GM19240 (cell line): ENCODE results near the gene UBE2S.

ENCODE experiments used
- DNase-seq: peaks from one replicate; pipeline ENCODE4 v3.0.0; 2011; ENCODE audit warnings: low spot score; ENCODE audit not compliant: insufficient read length

The UBE2S gene

DNA sequence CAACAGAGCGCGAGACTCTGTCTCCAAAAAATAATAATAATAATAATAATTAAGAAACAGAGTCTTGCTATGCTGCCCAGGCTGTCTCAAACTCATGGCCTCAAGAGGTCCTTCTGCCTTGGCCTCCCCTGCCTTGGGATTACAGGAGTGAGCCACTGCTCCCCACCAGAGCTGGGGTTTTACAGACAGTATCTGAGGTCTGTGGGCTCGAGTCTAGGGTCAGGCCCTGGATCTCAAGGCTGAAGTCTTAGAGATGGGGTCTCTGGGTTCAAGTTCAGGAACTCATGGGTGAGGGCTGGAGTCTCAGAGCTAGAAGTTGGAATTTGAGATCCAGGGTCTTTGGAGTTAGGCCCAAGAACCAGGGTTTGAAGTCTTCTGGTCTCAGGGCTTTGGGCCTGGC lies 40.8 kb downstream of the UBE2S start:
- no peak for DNase-seq

DNA sequence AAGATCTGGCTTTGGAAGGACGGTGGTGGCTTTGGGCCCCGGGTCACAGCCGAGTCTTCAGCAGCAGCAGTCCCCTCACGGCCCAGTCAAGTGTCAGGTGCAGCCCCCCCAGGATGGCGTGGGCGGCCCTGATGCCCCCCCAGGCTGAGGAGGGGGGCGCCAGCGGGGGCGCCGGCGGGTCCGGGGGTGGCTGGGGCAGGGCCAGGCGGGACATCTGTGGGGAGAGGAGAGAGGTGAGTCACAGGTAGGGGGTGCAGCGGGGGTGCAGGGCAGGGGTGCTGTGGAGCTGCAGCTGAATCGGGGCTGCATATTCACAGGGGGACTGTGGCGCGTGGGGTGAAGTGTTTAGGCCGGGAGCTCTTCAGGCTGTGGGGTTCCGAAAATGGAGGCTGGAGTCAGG lies 41.6 kb downstream of the UBE2S start:
- DNase-seq = no peak

DNA sequence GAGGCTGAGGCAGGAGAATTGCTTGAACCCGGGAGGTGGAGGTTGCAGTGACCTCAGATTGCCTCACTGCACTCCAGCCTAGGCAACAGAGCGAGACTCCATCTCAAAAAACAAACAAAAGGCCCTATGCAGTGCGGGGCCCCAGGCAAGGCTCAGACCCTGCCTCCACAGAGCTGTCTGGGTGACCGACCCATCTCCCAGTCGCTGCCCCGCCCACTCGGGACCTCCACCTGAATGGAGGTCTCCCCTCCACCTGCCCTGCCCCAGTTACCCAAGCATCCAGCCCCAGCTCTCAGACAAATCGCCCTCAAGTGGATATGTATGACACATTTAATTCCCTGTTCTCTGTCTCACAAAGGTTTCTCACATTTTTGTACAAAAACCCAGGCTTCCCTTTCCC lies 42.3 kb downstream of the UBE2S start:
- DNase-seq = no peak

DNA sequence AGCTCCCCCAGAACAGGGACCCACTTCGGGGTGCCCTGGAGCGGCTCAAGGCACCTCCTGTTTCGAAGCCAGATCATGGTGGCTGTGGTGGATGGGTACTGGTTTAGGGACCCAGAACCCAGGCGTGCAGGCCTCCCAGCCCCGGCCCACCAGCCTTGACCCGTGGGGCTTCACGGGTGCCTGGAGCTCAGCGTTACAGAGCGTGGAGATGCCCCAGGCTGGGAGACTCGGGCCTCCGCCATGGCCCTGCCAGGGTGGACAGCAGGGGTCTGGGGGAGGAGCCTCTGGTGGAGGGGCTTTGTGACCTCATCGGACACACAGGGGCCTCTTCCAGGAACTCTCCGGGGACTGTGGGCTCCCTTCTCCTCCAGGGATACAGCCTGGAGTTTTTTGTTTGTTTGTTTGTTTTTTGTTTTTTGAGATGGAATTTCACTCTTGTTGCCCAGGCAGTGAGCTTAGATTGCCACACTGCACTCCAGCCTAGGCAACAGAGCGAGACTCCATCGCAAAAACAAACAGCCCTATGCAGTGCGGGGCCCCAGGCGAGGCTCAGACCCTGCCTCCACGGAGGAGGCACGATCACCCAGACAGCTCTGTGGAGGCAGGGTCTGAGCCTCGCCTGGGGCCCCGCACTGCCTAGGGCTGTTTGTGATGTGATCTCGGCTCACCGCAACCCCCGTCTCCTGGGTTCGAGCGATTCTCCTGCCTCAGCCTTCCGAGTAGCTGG lies 44.4 kb downstream of the UBE2S start, which contains the start of gene GARIN5B:
Gene GARIN5B, minus strand, starts transcription at position 271 of the 727 bp plus-strand sequence. Its CDS starts 194 bp downstream, at position 77.
- no peak for DNase-seq

DNA sequence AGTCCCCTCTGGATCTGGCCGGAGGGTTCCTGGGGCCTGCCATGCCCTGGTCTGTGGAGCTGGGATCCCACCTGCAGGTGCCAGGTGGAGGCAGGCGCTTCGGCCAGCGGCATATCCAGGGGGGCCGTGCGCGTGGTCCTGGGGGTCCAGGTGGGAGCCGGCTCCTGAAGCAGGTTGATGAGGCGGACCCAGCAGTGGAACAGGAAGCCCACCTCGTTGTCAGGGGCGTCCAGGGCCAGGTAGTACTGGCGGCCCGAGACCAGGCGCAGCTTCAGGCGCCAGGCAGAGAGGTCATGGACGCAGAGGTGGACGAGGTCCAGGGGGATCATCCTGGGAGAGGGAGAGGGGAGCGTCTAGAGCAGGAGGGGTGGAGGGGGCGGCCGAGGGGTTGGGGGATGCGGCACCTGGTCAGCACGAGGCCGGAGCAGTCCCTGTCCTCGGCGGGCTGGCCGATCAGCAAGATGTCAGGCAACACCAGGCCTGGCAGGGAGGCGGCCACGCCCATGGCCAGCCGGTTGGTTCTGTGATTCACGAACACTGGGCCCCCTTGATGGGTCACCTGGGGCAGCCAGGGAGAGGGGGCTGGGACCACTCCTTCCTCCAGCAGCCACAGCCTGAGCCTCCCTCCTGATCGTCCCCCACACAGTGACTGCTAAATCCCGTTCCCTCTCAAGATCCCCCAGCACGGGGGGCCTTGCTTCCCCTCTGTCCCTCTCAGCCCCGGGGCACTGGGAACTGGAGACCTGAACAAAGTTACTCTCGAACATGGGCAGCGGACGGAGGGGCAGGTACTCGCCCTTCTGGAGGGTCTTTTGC lies 45.2 kb downstream of the UBE2S start:
- no peak for DNase-seq

DNA sequence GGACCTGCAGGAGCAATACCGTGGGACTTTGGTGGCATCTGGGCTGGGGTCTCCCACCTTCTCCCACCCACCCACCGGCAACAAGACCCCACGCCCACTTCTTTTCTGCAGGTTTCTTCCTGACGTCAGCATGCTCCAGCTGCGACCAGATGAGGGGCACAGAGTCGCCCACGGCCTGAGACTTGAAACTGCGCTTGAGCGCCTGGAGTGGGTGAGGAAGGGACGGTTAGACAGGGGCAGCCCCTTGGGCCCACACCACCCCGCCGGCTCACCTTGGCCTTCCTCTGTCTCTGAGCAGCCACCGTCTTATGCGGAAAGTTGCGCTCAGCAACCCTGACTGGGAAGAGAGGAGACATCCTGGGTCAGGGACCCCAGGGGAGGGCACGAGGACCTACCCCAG lies 46.7 kb downstream of the UBE2S start:
- DNase-seq = no peak

DNA sequence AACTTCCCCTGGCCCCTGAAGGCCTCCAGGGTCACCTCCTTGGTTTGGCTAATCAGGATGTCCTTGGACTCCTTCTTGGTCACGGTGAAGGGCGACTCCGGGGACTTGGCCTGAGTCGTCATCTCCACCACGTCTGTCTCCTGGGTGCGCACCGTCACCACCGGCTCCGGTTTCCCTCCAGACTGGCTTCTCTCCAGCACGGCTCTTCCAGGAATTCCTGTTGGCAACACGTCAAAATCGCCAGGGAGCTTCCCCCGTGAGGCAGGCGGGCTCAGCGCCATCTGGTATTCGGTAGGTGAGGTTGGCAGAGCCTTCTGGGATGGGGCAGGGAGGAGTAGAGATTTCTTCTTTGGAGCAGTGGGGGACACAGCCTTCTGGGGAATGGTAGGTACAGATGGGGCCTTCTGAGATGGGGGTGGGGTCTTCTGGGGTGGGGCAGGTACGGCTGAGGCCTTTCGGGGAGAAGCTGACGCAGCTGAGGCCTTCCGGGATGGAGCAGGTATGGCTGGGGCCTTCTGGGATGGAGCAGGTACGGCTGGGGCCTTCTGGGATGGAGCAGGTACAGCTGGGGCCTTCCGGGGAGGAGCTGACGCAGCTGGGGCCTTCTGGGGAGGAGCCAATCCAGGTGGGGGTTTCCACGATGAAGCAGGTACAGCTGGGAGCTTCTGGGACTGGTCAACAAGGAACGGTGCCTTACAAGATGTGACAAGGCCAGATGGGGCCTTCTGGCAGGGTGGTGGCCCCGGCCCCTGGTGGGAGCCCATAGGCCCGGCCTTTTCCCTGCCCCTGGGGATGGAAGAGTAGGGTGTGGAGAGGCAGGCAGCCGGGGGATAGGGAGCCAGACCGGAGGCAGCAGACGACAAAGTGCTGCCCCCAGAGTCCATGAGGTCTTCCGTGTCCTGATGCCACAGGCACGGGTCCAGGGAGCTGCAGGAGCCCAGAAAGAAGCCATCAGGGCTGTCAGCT lies 48.4 kb downstream of the UBE2S start:
- no peak for DNase-seq

DNA sequence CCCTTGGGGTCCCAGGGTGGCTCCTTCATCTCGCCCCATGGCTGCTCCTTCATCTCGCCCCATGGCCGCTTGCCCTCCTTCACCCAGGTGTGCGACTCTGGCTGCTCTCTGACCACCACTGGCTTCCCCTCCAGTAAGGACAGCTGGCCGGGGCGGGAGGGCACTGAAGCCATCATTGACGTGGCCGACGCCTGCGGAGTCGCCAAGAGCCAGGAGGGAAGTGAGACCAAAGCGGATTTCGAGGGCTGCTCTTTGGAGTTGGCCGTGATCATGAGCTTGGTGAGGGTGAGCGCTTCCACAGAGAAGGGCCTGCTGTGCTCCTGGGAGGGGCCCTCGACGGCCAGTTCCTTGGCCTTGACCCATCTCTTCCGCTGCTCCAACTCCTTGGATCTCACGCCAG lies 49.1 kb downstream of the UBE2S start:
- DNase-seq = no peak

DNA sequence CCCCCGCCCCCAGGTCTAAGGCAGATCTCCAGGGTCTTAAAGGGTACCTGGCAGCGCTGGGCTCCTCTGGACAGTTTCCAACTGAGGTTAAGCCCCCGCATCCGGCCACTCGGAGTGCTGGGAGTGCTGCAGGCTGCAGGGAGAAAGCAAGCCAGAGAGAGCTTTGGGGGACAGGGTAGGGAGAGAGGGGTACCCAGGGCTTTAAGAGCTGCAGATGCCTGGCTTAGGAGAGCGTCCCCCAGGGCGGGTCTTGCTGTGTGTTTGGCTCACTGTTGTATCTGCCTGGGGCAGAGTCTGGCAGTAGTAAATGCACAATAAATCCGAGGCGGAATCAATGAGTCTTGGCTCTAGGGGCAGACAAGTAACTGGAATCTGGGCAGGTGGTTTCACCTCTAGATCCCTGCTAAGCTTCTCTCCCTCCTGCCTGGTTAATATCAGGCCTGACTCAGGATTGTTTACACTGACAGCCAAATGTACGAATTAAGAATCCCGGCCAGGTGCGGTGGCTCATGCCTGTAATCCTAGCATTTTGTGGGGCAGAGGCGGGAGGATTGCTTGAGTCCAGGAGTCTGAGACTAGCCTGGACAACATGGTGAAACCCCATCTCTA lies 52.3 kb downstream of the UBE2S start:
- no peak for DNase-seq

DNA sequence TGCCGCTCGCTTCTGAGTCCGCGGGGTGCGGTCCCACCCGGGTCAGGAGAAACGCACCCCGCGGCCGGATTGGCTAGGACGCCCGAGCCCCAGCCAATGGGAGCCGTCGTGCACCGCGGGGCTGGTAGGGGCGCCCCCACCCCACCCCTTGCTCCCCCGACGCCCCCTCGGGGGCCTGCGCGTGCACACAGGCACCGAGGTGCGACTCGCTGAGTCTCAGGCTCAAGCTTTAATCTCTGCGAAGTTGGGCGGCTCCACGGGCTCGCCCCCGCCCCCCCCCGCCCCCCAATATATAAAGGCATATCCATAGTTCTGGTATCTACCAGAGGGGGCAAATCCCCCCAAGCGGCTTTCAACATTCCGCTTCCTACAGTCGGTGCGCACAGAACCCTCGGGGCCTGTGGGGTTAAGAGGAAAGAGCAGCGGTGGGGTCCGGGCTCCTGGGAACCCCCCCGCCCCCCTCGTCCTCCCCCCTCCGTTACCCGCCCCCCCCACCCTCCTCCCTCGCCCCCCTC lies 52.8 kb downstream of the UBE2S start, which contains the start of gene COX6B2:
Gene COX6B2, minus strand, starts transcription at position 22 of the 515 bp plus-strand sequence. CDS start 198 bp downstream, outside the sequence.
- no peak for DNase-seq

DNA sequence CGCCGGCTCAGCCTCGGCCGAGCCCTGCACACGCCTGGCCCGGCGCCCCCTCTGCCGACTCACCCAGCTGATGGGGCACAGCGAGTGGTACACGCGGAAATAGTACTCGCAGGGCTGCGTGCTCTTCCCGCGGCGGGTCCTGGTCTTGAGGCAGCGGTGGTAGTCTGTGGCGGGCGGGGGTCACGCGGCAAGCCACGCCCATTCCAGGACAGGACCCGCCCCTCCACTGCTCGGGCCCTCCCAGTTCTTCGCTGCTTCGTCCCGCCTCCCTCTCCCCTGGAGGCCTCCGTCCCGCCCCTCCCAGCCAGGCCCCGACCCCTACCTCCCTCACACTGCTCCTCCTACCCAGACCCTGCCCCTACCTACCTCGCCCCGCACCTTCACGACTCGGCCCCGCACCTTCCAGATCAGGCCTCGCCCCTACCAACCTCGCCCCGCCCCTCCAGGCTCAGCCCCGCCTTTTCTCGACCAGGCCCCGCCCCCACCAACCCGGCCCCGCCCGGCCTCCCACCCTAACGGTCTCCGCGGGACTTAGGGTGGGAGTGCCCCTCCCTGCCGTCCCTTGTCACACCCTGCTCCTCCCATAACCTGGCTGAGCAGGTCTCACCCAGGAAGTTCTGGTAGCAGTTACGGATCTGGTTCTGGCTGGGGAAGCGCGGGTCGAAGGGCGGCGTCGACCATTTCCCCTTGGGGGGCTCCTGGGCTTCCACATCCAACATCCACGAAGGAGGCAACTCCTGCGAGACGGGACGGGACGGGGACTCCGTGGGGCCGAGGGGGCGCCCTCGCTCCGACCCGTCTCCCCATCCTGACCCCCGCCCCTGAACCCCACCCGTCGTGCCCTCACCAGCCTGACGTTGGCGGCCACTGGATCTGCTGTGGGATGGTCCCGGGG lies 53.5 kb downstream of the UBE2S start:
- DNase-seq = no peak

DNA sequence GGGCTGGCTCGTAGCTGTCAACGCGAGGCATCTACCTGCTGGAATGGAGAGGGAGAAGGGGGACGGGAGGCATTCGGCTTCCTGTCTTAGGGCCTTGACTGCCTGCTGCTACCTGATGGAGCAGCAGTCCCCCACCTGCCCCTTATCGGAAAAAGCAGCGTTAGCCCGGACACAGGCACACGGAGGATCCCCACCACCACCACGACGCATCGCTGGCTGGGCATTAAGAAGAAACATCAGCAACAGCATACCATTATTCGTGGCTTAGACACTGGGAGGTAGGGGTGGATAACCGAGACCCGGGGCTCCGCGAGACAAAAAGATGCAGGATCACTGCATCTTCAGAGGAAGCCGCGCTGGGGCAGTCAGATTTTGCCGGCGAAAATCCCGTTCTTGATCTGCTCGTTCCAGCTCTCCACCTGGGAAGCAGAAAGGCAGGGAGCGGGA lies 54.2 kb downstream of the UBE2S start:
- DNase-seq = no peak

DNA sequence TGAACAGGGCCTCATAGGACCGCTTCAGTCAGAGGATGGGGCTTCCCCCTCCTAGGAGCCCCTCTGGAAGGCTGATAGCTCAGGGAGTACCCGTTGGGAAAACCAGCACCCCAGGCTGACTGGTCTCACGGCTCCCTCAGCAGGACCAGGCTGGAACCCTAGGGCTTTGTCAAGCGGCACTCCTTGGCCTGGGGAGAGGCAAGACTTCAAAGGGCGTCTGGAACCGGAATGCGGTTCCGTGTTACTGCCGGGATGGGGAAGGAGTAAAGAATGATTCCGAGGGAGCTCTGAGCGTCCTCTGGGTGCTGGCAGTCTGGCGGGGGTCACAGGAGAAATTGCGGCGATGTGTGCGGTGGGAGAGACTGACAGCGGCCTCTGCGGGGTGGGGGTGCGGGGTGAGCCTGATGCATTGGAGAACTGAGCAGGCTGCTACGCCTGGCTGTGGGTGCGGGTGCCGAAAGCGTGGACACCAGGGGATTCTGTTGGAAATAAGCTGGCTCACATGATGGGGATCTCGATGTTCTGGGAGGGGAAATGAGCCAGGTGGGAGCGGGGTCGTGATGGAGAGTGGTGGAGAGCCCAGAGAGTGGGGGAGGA lies 54.9 kb downstream of the UBE2S start:
- DNase-seq = no peak

DNA sequence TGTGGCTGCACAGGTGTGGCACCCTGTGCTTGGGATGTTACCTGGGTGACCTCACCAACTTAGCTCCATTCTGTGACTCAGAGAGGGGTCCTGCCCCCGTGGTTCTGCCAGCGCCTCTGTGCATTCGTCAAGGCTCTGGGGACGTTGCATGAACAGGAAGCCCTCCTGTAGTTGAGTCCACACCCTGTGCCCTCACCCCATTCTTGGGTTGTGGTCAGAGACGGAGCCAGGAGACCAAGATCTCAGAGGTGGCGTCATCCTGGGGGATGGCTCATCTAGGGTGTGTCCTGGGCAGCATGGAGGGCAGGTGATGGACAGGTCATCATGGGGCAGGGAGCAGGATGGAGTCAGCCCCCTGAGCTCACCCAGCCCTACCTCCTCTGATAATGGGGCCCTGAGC lies 55.5 kb downstream of the UBE2S start:
- DNase-seq = no peak

DNA sequence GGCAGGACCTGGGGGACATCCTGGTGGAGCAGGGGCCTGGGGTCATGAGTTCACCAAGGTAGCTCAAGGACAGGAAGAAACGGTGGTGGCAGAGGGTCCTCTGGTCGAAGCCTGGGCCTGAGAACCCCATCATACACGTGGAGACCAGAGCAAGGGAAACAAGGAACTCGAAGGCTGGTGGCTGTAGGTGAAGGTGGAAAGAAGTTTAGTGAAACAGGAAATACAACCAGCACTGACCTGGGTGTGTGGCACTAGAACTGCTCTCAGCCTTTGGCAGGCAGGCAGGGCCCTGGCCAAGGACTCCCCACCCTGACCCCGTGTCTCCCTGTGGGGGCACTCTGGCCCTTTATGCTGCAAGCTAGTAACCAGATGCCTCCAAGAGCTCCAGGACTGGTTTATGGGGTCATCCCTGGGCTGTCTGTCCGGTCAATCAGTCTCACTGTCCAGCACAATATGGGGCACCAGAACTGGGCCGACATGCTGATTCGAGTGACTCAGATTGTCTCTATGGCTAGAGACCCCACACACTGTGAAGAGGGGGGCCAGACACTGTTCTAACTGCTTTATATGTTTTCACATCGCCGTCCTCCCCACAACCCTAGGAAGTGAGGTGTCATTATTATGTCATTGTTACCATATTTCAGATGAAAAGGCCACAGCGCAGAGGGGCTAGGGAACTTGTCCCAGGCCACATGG lies 56.8 kb downstream of the UBE2S start:
- no peak for DNase-seq
